IPS-18c (cell line): ENCODE measurements around the gene TPRG1L.
A peak's percentile ranks its signal among the peaks of the same experiment; 100 is the strongest.
"Not testable (repeated sequence)": the region's sequence is repeated elsewhere in the genome, so short reads cannot be mapped to it uniquely, and the experiment has no call there.

ENCODE experiments used
- H3K4me3 ChIP-seq: 2 replicates; pipeline ENCODE4 v1.7.0; 2013; ENCODE audit warnings: low read depth, mild to moderate bottlenecking, low read length, moderate library complexity; ENCODE audit not compliant: insufficient read depth
- H3K9me3 ChIP-seq: one replicate; pipeline ENCODE4 v1.6.1; 2013; ENCODE audit warnings: mild to moderate bottlenecking, low read length, moderate library complexity; ENCODE audit not compliant: control insufficient read depth, insufficient read depth

Gene TPRG1L

GRCh38 chr1:3617806-3618345, 6.9 kb upstream of the TPRG1L start:
- Histone ChIP-seq H3K4me3 (no peak overlapping the region), H3K9me3 (no peaks in the 10 kb centered on the region)

- H3K4me3 ChIP-seq = no peak overlapping the region
- no peaks in the 10 kb centered on the region for H3K9me3 ChIP-seq
These were observed 6.3 kb upstream of the TPRG1L start for GRCh38 chr1:3618531-3618880.

GRCh38 chr1:3618881-3619671, 5.7 kb upstream of the TPRG1L start:
- H3K9me3 ChIP-seq = no peaks in the 10 kb centered on the region
- H3K4me3 ChIP-seq = no peak overlapping the region

- Histone ChIP-seq H3K9me3 (no peaks in the 10 kb centered on the region), H3K4me3 (no peak overlapping the region)
These were observed 4.1 kb upstream of the TPRG1L start for GRCh38 chr1:3620708-3621107.

DNA sequence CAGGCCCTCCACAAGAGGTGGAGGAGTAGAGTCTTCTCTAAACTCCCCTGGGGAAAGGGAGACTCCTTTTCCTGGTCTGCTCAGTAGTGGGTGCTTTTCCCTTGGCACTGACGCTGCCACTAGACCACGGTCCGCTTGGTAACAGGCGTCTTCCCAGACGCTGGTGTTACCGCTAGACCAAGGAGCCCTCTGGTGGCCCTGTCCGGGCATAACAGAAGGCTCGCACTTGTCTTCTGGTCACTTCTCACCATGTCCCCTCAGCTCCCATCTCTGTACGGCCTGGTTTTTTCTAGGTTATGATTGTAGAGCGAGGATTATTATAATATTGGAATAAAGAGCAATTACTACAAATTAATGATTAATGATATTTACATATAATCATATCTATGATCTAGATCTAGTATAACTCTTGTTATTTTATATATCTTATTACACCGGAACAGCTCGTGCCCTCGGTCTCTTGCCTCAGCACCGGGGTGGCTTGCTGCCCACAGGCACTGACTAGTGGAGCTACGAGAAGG, 3.6 kb upstream of the TPRG1L start:
- not testable (repeated sequence) for H3K9me3 ChIP-seq, H3K4me3 ChIP-seq

DNA sequence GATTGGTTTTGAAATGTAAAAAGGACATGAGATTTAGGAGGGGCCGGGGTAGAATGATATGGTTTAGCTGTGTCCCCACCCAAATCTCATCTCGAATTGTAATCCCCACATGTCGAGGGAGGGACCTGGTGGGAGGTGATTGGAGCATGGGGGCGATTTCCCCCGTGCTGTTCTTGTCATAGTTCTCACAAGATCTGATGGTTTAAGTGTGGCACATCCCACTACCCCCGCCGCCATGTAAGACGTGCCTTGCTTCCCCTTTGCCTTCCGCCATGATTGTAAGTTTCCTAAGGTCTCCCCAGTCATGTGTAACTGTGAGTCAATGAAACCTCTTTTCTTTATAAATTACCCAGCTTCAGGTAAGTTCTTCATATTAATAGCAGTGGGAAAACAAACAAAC, 2.7 kb upstream of the TPRG1L start:
- H3K9me3 ChIP-seq, H3K4me3 ChIP-seq: not testable (repeated sequence)

DNA sequence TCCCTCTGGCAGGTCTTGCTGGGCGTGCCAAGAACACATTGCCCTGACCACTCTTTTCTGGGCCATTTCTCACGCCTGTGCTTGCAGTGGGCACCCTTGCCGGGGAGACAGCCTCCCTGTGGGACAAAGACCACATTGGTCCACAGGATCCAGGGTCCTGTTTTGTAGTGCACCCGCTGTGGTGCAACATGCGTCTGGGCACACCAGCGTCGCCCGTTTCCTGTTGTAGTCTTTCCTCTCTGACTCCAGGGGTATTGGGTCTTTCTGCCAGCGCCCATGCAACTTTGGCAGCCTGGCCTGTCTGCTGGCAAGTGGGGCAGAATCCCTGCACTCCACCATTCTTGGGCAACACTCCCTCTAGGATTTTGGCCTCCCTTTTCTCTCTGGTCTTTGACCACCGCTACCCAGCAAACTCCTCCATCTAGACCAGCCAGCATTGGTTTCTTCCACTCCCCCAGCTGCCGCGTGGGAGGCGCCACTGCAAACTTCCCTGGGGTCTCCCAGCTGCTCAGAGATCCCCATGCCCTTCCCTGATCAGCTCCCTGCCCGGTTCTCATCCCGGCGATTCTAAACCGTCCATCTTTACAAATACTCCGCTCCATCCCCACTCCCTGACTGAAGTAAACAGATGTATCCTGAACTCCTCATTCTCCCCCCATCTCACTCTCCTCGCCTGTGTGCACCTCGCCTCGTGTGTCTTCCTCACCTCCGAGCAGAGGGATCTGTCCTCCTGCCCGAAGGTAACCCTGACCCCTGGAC, 1.2 kb upstream of the TPRG1L start:
- no peaks in the 10 kb centered on the region for H3K9me3 ChIP-seq
- peak overlapping the region; percentile 94 for H3K4me3 ChIP-seq

DNA sequence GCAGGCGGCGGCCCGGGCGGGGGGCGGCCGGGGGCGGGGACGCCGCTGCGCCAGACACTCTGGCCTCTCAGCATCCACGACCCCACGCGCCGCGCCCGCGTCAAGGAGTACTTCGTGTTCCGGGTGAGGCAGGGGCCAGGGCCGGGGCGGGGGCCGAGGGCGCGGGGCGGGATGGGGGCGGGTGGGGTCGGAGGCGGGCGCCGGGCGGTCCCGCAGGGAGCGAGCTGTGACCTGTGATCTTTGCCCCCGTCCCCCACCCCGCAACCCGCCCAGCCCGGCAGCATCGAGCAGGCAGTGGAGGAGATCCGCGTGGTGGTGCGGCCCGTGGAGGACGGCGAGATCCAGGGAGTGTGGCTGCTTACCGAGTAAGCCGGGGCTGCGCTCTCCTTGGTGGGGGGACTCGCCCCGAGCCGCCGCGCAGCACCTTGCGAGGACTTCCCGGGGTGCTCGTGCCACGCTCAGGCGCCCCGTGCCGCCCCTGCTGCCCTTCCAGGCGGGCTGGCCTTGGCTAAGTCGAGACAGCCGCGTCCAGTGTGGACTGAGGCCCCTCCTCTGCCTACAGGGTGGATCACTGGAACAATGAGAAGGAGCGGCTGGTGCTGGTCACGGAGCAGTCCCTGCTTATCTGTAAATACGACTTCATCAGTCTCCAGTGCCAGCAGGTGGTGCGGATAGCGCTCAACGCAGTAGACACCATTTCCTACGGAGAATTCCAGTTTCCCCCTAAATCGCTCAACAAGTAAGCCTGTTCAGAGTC, 514 bp downstream of the TPRG1L start:
- Histone ChIP-seq H3K4me3 (peak overlapping the region; percentile 62), H3K9me3 (no peaks in the 10 kb centered on the region)

GRCh38 chr1:3626025-3626424, 1.2 kb downstream of the TPRG1L start:
- Histone ChIP-seq H3K4me3 (peak overlapping the region; percentile 62), H3K9me3 (no peaks in the 10 kb centered on the region)

- H3K4me3 ChIP-seq = no peak overlapping the region
- H3K9me3 ChIP-seq = no peaks in the 10 kb centered on the region
These were observed 2.9 kb downstream of the TPRG1L start for GRCh38 chr1:3627515-3628253.

DNA sequence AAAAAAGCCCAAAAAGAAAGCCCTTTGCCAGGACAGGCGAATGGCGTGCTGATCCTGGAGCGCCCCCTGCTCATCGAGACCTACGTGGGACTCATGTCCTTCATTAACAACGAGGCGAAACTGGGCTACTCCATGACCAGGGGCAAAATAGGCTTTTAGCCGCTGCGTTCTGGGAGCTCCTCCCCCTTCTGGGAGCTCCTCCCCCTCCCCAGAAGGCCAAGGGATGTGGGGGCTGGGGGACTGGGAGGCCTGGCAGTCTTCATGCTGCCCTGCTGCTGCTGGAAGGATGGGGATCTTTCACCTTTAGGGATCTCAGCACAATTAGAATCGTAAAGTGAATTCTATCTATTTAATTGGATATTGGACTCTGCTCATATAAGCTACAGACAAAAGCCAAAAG, 3.6 kb downstream of the TPRG1L start:
- Histone ChIP-seq H3K9me3 (no peaks in the 10 kb centered on the region), H3K4me3 (no peak overlapping the region)

- Histone ChIP-seq H3K9me3 (no peaks in the 10 kb centered on the region), H3K4me3 (no peak overlapping the region)
These were observed 4.8 kb downstream of the TPRG1L start for GRCh38 chr1:3629561-3630160.

GRCh38 chr1:3630161-3630611, 5.4 kb downstream of the TPRG1L start:
- no peaks in the 10 kb centered on the region for H3K9me3 ChIP-seq

DNA sequence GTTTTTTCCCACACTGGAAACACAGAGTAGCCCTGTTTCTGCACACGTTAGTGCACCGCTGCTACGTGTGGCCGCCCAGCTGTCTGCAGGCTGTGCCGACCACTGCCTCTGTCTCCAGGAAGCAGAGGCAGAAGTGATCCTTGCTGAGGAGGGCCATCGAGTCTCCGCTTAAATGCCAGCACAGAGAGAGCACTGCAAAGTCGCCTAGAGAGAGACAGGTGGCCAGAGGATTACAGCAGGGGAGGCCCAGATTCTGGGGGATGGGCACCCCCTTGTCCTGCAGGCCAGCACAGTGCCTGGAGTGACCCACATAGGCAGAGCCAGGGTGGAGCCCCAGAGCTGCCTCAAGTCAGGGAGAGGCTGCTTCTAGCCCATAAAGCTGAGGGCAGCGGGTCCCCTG, 6.1 kb downstream of the TPRG1L start:
- no peak overlapping the region for H3K4me3 ChIP-seq
- no peaks in the 10 kb centered on the region for H3K9me3 ChIP-seq

More at GRCh38 chr1:3630161-3630611, 5.4 kb downstream of the TPRG1L start:
- no peak overlapping the region for H3K4me3 ChIP-seq

DNA sequence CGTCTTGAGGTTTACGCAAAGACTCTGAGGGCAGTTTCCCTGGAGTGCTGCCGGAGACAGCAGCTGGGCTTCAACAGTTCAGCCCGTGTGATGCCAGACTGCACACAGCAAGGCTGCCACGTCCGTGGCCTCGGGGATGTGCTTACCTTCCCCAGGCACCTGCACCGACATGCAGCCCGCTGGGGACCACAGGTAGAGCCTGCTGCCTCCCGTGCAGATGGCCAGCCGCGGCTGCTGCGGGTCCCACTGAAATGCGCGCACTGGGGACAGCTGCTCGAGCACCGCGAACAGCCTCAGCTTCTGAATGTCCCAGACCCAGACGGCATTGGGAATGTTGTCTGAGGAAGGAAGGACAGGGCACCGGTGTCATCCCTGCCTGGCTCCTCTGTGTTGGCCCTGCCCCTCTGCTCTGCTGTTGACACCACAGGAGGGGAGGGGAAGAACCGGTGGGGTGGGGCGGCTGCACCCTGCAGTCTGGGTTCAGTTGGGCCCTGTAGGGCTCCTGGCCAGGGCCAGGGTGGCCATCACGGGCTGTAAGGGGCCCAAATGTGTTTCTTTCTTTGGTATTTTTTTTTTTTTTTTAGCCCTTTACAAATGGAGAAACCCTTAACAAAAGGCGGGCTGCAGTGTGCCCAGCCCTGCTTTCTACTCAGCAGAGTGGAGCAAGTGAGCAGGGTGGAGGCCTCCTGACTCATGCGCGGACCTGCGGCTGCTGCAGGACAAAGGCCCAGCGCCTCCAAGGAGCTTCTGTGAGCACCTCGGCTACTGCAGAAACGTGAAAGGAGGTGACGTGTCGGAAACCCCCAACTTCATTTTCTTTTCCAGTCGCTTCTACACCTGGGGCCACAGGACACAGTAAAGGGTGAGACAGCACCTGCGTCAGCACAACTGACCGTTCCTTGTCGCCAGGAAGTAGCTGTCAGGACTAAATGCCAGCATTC, 6.8 kb downstream of the TPRG1L start:
- no peaks in the 10 kb centered on the region for H3K9me3 ChIP-seq
- H3K4me3 ChIP-seq = no peak overlapping the region
